ENCODE measurements around the gene MSI1.

Gene MSI1

DNA sequence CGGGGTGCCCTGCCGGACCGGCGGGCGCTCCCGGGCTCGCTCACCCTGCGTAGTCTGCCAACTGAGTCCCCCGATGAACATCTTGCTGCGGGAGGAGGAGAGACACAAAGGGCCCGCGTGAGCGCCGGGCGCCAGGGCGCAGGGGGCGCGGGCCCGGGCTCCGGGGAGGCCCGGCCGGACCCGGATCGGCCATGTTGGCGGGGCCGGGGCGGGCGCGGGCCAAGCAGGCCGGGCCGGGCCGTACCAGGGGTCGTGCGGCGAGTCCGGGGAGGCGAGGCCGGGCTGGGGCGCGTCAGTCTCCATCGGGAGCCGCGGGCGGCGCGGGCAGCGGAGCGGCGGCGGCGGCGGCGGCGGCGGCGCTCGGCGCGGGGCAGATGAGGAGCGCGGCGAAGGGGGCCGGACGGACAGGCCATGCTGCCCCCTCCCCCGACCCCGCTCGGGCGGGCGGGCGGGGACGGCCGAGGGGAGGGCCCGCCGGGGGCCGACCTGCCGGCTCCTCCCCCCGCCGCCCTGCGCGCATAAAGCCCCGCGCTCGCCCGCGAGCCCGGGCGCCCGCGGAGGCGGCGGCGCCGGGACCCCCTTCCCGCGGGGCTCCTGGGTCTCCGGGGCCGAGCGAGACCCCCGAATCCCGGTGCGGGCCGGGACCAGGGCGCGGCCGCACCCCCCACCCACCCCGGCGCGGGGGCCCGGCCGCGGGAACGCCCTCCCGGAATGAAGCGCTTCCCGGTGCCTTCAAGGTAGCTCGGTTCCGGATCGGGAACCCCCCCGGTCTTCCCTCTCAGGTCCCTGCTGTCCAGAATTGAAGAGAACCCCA lies at the start of gene MSI1:
MSI1 (minus strand) TSS at position 376 of the 814 bp plus-strand sequence; CDS start at position 303, 73 bp downstream.
- no peak for DNase-seq

- DNase-seq: no peak
Observed at GRCh38 chr12:120417917-120418580, 49.1 kb upstream of the MSI1 start.

DNA sequence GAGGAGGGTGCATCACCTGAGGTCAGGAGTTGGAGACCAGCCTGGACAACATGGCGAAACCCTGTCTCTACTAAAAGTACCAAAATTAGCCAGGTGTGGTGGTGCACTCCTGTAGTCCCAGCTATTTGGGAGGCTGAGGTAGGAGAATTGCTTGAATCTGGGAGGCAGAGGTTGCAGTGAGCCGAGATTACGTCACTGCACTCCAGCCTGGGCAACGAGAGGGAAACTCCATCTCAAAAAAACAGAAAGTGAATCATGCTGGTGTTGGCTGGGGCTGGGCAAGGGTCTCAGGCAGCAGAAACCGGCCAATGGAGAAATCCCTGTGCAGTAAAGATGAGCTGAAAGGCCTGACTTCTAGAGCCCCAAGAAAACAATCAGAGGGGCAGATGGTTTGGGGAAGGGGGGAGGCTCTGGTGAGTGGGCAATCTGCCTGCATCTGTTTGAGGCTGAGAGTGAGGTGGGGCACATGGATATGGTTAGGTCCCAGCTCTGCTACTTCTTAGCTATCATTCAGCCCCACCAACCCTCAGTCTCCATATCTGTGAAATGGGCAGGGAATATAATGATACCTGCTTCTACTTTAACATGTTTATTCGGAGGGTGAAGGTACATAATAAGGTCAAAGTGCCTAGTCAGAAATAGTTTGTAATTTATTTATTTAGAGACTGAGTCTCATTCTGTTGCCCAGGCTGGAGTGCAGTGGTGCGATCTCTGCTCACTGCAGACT lies 47.7 kb upstream of the MSI1 start:
- no peak for DNase-seq

- no peak for DNase-seq
Observed at GRCh38 chr12:120413901-120414695, 45.1 kb upstream of the MSI1 start.

GRCh38 chr12:120412421-120412820 lies 43.5 kb upstream of the MSI1 start:
- DNase-seq: no peak

DNA sequence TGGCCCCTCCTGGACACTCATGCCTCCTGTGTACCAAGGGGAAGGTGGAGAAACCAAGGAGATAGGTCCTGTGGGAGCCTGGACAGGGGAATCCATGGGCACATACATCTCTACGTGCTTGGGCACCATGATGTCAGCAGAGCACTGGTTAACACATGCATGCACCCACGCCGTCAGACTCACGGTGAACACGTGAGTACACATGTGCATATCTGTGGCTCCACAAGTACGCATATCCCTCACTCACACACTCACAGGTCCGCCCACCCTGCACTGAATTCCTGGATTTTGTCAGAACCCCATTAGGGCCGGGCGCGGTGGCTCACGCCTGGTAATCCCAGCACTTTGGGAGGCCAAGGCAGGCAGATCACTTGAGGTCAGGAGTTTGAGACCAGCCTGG lies 39.8 kb upstream of the MSI1 start:
- DNase-seq: no peak

GRCh38 chr12:120406553-120406952 lies 37.6 kb upstream of the MSI1 start:
- no peak for DNase-seq

- no peak for DNase-seq
Observed at GRCh38 chr12:120406069-120406468, 37.1 kb upstream of the MSI1 start.

DNA sequence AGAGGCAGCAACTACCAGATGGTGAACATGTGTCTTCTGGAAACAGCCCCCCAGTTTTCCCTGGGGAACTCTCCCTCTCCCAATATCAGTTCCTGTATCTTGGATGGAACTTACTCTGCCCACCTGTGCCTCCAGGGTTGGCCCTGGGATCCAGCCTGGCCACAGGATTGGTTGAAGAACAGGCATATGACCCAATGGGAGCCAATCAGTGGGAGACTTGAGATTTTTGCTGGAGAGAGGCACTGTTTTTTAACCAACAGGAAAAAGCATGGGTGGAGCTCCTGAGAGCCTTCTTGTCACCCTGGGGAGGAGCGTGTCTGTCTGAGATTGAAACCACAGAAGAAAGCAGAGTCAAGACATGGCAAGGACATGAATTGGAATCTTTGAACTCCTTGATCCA lies 35.3 kb upstream of the MSI1 start:
- no peak for DNase-seq

GRCh38 chr12:120403869-120404268 lies 34.9 kb upstream of the MSI1 start:
- no peak for DNase-seq

- DNase-seq: no peak
Observed at GRCh38 chr12:120402217-120402616, 33.3 kb upstream of the MSI1 start.

DNA sequence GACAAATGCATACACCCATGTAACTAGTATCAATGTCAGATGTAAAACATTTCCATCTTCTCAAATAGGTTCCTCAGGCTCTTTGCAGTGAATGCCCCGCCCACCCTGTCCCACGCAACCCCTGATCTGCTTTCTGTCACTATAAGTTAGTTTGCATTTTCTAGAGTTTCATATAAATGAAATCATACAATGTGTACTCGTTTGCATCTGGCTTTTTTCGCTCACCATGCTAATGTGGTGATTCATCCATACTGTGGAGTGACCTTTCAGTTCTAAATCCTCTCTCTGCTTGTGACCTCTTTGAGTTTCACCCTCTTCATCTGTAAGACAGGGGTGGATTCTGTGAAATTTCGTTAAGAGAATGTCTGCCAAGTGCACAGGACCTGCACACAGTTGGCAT lies 30.6 kb upstream of the MSI1 start:
- no peak for DNase-seq

- no peak for DNase-seq
Observed at GRCh38 chr12:120397824-120398540, 29.0 kb upstream of the MSI1 start.

DNA sequence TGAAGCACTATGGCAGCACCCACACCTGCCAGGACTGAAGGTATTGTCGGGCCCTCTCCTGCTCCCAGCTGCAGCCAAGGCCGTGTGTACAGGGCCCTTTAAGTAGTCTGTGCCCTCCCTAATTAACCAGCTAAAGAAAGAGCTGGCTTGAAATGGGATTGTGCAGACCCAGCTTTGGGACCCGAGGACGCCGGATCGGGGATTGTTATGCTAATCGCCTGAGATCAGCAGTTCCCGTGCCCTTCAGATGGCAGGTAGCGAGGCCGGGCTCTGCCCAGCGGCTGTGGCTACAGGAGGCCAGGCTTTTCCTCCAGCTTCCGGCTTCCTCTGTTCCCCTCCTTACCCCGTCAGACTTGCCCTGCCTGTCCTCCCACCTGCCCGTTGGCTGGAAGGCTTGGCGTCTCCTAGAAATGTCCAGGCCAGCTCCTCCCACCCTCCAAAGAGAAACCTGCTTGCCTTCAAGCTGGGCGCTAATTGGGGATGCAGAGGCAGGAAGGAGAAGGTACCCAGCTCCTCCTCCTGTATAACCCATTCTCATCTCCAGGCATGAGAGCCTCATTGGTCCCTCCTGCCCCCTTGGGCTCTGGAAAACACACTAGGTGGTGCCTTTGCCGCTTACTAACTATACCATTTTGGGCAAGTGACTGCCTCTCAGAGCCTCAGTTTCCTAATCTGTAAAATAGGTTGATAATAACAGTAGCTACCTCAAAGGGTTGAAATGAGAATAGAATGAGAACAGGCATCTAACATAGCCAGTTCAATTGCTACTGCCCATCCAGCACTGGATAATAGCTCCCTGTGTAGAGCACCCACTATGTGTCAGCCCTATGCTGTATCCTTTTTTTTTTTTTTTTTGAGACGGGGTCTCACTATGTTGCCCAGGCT lies 25.8 kb upstream of the MSI1 start:
- no peak for DNase-seq

DNA sequence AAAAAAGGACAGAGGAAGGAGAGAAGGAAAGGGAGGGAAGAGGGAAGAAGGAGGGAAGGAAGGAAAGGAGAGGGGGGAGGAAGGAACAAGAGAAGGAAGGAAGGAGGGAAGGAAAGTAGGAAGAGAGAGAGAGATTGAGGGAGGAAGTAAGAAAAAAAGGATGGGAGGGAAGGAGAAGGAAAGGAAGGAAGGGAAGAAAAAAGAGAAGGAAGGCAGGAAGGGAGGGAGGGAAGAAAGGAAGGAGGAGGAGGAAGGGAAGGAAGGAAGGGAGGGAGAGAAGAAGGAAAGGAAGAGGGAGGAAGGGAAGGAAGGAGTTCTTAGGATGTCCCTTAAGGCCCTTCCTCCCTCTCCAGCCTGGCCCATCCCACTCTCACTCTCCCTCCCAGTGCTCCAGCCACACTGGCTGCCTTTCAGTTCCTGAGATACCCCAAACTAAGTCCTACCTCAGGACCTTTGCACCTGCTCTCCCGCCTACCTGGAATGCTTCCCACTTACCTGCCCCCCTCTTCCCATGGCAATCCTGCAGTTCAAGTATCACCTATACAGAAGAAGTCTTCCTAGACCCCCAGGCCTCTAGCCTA lies 21.7 kb upstream of the MSI1 start:
- DNase-seq: no peak

GRCh38 chr12:120388691-120389481 lies 19.9 kb upstream of the MSI1 start:
- DNase-seq: no peak

DNA sequence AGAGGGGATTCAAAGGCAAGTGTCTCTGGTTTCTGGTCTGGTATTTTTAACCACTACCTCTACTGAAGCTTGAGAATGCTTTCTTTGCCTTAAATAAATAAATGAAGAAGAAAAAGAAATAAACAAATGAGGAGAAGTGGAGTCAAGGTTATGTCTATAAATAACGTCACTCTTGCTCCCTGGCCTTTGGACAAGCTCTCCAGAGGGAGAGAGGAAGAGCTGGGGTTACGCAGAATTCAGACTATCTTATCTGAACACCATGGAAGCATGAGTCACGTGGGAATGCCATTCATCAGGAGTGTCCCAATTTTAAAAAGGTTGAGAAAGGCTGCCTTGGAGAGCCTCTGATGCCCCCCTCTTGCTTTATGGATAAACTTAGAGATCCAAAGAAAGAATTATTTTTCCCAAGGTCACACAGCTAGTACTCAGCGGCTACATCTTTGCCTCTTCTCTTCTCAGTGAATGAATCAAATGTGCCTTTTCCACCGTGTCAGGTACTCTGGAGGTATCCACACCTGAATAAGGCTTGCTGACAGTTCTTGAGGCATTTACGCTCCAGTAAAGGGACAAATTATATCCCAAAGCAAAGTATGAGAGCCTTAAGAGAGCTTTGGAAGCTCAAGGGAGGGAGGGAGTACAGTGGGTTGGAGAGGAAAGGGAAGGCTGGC lies 12.9 kb upstream of the MSI1 start:
- DNase-seq: no peak

- no peak for DNase-seq
Observed at GRCh38 chr12:120378036-120378435, 9.1 kb upstream of the MSI1 start.

DNA sequence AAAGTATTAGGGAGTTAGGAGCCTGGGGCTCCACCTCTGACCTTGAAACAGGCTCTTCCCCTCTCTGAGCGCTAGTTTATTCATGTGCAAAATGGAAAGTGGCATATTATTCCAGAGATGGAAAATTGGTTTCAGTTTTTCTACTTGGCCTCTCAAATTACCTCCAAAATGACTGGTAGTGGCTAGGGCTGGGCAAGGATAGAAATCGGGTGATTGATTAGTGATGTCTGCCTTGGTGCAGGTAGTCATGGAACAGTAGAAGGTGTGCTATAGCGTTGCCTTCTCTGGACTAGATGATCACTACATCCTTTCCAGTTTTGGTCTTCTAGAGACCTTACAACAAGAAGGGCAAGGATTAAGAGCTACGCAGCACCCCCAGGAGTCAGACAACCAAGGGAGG lies 8.6 kb upstream of the MSI1 start:
- DNase-seq: no peak

All from CD4-positive, alpha-beta T cell treated with Interleukin-4 for 1 hour (primary cell).